GM19372 (cell line): ENCODE measurements around the gene JDP2.
"Not testable (repeated sequence)": the region's sequence is repeated elsewhere in the genome, so short reads cannot be mapped to it uniquely, and the experiment has no call there.

Experiments used
- ATAC-seq: cut with Tn5 transposase; IDR thresholded peaks from one replicate; pipeline ENCODE4 v1.9.1; 2021; ENCODE audit warnings: mild to moderate bottlenecking, low read depth, moderate library complexity; ENCODE audit not compliant: unreplicated experiment

JDP2 gene, protein sequence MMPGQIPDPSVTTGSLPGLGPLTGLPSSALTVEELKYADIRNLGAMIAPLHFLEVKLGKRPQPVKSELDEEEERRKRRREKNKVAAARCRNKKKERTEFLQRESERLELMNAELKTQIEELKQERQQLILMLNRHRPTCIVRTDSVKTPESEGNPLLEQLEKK

DNA sequence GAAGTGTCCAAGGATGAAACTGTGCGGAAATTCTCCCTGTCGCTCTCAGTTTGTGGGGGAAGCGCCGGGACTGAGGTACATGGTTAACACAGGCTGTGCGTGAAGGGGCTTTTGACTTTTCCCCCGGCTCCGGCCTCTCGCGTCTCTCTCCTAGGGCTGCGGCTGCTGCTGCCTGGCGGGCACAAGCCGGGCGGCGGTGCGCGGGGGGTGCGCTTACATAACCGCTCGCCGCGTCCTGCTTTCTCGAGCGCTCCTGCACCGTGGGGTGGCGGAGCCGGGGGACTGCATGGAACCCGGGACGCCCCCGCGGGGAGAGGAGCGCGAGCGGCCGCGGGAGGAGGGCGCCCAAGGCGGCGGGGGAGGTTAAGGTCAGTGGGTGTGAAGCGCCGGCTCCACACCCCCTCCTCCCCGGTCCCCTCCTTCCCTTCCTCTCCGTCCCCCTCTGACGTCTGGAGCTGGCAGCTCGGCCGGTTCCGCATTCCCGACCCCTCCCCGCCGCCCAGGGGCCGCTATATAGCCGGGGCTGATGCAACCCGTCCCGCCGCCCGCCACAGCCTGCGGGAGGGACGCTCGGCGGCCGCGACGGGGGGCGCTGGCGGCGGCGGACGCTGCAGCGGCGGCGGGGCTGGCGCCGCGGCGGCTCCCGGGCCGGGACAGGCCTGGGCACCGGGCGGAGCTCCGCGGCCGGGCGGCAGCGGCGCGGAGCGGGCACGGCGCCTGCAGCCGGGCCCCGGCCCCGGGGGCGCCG, at the start of gene JDP2:
TSS of gene JDP2 (plus strand) at position 541 of the 748 bp plus-strand sequence. CDS start 9,899 bp downstream, outside the sequence.
- ATAC-seq = no peak

GRCh38 chr14:75379246-75379929, 48.4 kb upstream of the JDP2 start:
- no peak for ATAC-seq

DNA sequence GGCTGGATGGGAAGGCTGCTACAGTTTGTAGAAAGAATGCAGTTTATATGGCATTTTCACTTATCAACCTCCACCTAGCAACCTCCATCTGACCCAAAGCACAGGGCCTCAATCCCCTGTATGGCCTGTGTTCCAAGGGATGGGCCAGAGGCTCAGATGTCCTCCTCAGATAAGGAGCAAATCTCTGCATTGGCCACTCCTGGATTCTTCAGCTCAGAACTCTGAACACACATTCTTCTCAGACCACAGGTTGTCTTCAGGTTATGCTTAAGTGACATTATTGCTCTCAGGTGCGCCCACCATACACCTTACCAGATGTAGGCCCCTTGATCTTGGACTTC, 47.9 kb upstream of the JDP2 start:
- ATAC-seq = no peak

DNA sequence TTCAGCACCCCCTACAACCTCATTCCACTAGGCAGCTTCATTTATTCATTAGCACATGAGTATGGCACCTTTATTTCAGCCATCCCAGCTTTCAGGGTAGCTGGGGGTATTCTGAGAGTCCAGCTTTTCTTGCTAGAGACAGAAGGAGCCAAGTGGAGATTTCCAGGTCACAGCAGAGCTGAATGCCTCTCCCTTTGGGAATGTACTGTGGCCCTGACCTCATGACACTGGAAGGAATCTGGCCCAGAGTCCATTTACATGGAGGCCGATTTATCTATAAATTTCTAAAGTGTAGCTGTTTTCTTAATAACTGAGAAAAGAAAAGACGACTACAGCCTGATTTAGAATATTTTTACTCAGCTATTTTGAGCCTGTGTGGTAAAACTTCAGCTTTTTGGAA, 47.2 kb upstream of the JDP2 start:
- no peak for ATAC-seq

- no peak for ATAC-seq
These were observed 46.2 kb upstream of the JDP2 start for GRCh38 chr14:75381642-75382041.

- not testable (repeated sequence) for ATAC-seq
These were observed 44.6 kb upstream of the JDP2 start for GRCh38 chr14:75383219-75383618.

GRCh38 chr14:75383721-75384120, 44.1 kb upstream of the JDP2 start:
- ATAC-seq = no peak

DNA sequence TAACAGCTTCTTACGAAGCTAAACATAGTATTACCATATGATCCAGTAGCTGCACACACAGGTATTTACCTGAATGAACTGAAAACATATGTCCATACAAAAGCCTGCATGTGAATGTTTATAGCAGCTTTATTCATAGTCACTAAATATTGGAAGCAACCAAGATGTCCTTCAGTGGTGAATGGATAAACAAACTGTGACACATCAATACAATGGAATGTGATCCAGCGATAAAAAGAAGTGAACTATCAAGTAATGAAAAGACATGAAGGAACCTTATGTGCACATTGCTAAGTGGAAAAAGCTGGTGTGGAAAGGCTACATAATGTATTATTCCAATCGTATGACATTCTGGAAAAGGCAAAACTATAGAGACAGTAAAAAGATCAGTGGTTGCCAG, 38.1 kb upstream of the JDP2 start:
- ATAC-seq = no peak

GRCh38 chr14:75390183-75390582, 37.6 kb upstream of the JDP2 start:
- no peak for ATAC-seq

DNA sequence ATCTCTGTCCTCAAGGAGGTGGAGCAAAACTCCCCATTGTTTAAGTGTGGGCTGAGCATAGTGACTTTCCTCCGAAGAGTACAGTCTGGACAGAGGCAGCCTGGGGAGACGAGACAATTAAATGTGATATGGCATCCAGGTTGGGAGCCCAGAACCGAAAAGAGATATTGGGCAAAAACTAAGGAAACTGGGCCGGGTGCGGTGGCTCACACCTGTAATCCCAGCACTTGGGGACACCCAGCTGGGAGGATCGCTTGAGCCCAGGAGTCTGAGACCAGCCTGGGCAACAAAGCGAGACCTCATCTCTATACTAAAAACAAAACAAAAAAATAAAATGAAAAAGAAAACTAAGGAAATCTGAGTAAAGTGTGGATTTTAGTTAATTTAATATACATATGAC, 35.9 kb upstream of the JDP2 start:
- ATAC-seq = no peak

GRCh38 chr14:75392686-75393641, 34.9 kb upstream of the JDP2 start:
- ATAC-seq = no peak

DNA sequence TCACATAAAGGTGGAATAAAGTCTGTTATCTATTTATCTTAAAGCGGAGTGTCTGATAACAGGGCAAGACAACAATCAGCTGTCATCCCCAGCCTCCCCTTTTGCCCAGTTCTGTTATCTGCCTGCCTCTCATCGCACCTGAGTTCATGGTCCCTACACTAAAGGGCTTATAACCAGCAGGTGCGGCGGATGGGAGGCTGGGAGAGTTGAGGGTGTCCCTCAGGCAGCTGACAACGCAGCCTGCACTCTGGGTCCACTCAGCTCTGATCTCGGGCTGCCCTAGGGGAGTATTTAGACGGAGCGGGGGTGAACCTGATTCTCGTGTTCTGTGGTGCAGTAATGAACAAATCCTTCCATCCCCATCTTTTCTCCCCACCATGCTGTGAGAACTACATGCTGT, 34.0 kb upstream of the JDP2 start:
- ATAC-seq = no peak

- no peak for ATAC-seq
These were observed 32.0 kb upstream of the JDP2 start for GRCh38 chr14:75395862-75396261.

- no peak for ATAC-seq
These were observed 28.5 kb upstream of the JDP2 start for GRCh38 chr14:75399321-75399720.

DNA sequence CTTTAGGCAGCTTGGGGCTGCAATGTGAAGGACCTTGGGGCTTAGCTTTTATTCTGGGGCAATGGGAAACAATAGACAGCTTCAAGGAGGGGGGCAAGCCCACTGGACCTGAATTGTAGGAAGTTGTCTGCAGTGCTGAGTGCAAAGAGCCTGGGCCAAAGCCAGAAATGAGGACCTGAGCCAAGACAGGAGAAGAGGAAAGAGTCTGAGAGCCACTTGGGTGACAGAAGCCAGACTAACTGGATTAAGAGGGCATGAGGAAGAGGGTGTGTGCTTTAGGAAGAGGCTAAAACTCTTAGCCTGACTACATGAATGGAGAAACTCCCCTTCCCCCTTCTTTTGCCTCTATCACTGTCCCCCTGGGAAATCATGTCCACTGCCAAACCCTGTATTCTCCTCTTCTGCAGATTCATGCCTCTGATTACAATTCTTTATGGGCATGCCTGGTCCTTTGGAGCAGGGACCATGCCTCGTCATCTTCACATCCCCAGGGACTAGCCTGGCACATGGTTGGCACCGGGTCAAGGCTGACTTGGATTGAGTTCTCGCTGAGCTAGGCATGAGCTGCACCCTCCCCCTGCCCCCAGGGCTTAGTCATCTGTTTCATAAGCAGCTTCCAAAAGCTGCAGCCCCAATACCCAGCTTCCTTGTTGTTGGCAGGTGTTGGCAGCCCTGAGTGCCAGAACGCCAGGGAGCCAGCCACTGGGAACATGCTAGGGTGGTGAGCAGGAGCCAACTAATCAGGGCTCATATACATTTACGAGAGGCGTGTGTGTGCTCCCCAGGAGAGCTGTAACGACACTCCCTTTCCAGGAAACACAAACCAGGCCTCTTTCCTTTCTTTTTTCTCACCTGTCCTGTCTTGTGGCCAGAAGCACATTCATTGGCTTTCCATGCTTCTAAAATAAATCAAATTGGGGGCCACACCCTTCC, 27.7 kb upstream of the JDP2 start:
- no peak for ATAC-seq

- no peak for ATAC-seq
These were observed 26.5 kb upstream of the JDP2 start for GRCh38 chr14:75401361-75401760.

GRCh38 chr14:75402867-75403413, 24.9 kb upstream of the JDP2 start:
- ATAC-seq = no peak

DNA sequence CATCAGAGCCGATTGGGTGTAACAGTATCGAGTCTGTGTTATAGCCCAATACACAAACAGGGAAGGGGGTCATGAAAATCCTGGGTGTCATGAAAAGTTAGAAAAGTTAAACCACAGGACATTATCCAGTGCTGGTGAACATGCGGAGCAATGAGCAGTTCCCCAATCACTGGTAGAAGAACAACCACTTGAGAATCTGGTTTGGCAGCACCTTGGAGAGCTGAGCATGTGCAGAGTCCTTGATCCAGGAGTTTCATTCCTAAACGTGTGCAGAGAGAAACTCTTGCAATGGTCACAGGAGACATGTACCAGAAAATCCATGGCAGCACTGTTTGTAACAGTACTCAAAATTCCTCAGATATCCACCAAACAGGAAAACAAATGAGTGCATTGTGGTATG, 23.0 kb upstream of the JDP2 start:
- no peak for ATAC-seq

- ATAC-seq = no peak
These were observed 21.7 kb upstream of the JDP2 start for GRCh38 chr14:75406102-75406501.
